HG02588 (cell line): ENCODE measurements around the gene ELOVL2.
"Not testable (repeated sequence)": the region's sequence is repeated elsewhere in the genome, so short reads cannot be mapped to it uniquely, and the experiment has no call there.

Source experiments
- ATAC-seq: cut with Tn5 transposase; IDR thresholded peaks from one replicate; pipeline ENCODE4 v1.9.1; 2021; ENCODE audit warnings: mild to moderate bottlenecking, moderate library complexity; ENCODE audit not compliant: unreplicated experiment

The ELOVL2 gene

GRCh38 chr6:11043961-11044711 is at the start of gene ELOVL2:
Gene ELOVL2 (minus strand): TSS chr6:11044305. CDS start chr6:11044230, 75 bp downstream.
- peak; percentile 51 for ATAC-seq

DNA sequence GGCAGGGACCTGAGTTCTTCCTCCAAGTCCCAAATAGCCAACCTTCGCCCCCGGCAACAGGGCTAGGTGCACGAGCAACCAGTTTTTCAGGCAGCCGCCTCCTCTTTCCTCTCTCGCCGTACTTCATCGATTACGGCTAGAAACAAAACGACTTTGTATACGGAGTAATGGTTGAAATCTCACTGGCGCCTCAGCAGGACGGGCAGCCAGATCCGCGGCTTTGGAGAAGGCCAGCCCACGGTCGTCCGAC is 49.2 kb upstream of the ELOVL2 start:
- peak; percentile 17 for ATAC-seq

DNA sequence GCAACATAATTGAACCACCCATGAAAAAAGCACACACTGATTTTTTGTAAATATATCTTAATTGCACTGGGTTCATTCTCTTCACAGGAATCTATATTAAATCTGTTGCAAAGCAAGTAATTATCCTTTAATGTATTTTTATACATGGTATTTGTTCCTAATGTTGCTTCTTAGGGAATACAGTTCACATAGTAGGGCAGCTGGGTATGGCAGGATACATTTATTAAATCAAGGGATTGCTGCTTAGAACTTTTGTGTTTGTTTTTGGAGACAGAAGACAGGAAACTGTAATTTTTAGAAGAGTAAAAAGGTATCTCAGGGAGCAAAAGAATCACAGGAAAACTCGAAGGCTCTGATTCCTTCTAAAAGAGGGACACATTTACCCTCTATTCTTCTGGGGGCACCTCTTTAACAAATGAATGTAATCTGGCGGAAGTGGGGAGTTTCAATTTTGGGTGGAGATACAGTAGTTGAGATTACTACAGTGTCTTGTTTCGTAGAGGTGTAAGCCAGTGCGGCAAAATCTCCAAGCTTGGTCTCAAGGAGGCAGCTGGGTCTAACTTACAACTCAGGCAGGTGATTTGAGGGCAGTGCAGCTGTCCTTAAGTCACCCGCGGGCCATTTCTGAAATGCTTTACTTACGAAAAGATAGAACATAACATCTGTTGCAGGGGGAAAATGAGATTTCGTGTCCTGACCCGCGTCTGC is 48.7 kb upstream of the ELOVL2 start:
- ATAC-seq, result peak; percentile 23

DNA sequence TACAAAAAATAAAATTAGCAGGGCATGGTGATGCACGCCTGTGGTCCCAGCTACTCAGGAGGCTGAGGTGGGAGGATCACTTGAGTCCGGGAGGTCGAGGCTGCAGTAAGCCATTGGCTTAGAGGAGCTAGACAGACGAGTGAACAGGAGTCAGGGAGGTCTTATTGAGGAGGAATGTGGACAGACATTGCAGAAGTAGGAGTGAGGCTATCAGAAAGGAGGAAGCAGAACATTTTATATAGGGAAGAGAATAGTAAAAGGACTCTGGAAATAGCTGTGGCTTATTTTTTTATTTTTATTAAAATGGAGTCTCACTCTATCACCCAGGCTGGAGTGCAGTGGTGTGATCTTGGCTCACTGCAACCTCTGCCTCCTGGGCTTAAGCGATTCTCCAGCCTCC is 47.0 kb upstream of the ELOVL2 start:
- ATAC-seq, result not testable (repeated sequence)

- ATAC-seq, result no peak
These were observed 45.6 kb upstream of the ELOVL2 start for GRCh38 chr6:11089695-11090094.

- not testable (repeated sequence) for ATAC-seq
These were observed 43.2 kb upstream of the ELOVL2 start for GRCh38 chr6:11087141-11087812.

GRCh38 chr6:11085758-11086435 is 41.8 kb upstream of the ELOVL2 start:
- ATAC-seq, result no peak

GRCh38 chr6:11083956-11084355 is 39.9 kb upstream of the ELOVL2 start:
- ATAC-seq, result no peak

DNA sequence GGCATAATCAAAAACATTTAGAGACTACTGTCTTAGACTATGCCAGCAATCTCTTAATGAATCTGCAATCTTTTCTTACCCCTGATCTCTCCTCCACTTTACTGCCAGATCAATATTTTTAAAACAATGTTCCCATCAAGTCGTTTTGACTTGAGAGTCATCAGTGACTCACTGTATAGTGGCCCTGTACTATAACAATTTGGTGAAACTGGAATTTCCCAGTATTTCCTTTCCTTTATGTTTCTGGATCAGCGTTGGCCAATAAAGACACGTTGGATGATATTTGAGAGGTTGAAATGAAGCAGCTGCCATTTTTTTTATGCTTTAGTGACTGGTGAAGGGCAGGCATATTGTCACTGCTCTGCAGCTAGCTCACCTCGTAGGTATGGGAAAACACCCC is 39.4 kb upstream of the ELOVL2 start:
- ATAC-seq, result no peak

GRCh38 chr6:11080296-11080695 is 36.2 kb upstream of the ELOVL2 start:
- no peak for ATAC-seq

GRCh38 chr6:11078266-11078665 is 34.2 kb upstream of the ELOVL2 start:
- no peak for ATAC-seq

DNA sequence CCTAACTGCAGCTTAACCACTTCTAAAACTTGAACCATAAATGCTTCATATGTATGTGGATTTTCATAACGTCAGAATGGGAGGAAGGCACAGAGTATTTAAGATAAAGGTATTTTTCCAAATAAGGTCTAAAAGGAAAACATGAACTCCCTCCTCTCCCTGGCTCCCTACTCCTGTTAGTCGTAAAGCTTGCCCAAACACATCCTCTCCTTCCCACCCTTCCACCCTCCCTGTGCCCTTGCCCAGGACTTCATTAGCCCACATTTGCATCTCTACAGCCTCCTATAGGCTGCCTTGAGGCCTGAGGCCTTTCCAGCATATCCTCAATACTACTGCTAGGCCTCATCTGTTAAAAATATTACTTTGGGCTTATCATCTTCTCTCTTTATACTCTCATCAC is 32.4 kb upstream of the ELOVL2 start:
- no peak for ATAC-seq

- ATAC-seq, result no peak
These were observed 28.0 kb upstream of the ELOVL2 start for GRCh38 chr6:11072101-11072500.

DNA sequence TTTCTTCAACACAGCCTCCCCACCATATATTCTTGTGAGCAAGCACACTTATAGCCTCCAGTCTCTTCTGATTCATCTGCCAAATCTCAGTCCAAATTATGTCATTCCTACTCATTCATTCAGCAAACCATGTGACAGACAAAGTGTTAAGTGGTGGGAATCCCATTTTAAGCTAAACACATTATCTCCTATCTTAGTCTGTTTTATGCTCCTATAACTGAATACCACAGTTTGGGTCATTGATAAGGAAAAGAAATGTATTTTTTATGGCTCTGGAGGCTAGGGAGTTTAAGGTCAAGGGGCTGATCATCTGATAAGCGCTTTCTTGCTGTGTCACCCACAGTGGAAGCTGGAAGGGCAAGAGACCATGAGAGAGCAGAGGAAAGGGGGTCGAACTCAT is 25.7 kb upstream of the ELOVL2 start:
- no peak for ATAC-seq

GRCh38 chr6:11067348-11067747 is 23.2 kb upstream of the ELOVL2 start:
- ATAC-seq, result no peak

DNA sequence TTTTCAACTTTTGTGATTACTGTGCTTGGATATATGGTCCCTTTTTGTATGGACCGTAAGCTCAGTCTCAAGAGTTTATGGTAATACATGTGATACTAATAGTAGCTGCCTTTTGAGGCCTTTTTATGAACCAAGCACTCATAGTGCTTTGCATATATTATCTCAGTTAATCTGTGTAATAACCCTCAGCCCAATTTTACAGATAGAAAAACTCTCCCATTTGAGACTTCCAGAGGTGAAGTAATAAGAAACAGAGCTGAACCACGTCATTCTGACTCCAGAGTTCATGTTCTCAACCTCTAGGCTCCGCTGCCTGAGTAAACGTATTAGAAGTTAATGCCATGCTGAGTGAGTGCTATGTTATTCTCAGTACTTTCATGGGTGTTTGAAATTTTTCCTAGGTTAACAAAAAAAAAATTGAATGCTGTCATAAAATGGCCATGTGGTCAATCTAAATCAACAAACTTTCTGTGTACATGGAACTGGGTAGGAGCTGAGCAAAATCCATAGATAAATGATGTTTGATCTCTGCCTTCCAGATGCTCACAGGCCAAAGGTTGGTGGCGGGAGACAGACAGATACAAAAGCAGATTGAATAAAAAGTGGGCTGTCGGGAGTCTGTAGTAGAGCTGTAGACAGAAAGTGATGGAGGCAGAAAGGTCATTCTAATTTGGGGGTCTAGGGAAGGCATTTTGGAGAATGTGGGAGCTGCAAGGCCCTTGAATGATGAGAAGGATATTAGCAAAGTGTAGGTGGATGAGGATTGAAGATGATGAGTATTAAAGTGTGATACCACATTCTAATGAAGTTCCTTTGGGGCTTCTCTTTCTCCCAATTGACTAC is 22.6 kb upstream of the ELOVL2 start:
- no peak for ATAC-seq

GRCh38 chr6:11065436-11066202 is 21.5 kb upstream of the ELOVL2 start:
- ATAC-seq, result no peak

DNA sequence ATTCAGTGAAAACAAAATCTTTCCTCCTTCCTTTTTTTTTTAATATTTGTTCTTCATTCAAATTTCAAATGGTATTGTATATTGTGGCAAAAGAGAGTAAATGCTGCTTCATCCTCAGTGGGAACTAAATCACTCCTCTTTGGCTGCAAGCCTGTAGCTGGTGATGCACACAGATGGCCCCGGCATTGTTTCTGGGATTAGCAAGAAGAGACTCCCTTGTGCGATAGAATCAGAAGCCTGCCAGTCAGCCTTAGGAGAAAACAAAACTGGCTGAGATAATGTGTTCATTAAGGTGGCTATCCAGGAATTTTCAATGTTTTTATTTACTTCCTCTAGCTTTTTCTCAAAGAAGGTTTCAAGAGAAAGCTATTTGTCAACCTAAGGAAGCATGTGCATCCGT is 20.7 kb upstream of the ELOVL2 start:
- no peak for ATAC-seq

GRCh38 chr6:11062715-11063114 is 18.6 kb upstream of the ELOVL2 start:
- ATAC-seq, result no peak

DNA sequence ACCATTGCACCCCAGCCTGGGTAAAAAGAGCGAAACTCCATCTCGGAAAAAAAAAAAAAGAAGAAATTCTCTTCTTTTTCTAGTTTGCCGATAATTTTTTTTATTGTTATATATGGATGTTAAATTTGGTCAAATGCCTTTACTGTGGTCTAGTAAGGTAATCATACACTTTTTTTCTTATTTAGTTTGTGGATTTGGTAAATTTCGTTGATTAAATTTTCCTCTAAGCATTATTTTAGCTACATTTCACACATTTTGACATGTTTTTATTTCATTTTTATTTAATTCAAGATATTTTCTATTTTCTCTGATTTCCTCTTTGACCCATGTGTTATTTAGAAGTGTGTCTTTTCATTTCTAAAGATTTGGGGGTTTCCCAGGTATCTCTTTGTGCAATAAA is 18.0 kb upstream of the ELOVL2 start:
- ATAC-seq, result no peak
